Measurements from ENCODE around the gene TMCO1.
"Not testable (repeated sequence)": the region's sequence is repeated elsewhere in the genome, so short reads cannot be mapped to it uniquely, and the experiment has no call there.

Gene TMCO1

DNA sequence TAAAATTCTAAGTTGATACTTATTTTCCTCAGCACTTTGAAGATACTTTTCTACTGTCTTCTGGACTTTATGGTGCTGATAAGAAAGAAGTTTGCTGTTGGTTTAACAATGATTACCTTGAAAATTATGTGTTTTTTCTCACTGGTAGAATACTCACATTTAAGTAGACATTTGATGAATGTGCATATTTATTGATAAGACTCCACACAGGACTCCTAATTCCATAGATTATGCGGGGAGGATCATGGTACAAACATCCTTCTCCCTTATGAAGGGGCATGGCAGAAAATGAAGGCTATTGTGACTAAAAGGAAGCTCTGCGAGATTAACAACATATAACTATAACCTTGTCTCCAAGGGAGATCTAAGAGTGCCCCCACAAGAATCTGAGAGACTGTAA, 41.8 kb downstream of the TMCO1 start:
- TF ChIP-seq, protein P1, sequence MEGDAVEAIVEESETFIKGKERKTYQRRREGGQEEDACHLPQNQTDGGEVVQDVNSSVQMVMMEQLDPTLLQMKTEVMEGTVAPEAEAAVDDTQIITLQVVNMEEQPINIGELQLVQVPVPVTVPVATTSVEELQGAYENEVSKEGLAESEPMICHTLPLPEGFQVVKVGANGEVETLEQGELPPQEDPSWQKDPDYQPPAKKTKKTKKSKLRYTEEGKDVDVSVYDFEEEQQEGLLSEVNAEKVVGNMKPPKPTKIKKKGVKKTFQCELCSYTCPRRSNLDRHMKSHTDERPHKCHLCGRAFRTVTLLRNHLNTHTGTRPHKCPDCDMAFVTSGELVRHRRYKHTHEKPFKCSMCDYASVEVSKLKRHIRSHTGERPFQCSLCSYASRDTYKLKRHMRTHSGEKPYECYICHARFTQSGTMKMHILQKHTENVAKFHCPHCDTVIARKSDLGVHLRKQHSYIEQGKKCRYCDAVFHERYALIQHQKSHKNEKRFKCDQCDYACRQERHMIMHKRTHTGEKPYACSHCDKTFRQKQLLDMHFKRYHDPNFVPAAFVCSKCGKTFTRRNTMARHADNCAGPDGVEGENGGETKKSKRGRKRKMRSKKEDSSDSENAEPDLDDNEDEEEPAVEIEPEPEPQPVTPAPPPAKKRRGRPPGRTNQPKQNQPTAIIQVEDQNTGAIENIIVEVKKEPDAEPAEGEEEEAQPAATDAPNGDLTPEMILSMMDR (IDR thresholded peaks at IDR 0.05; ENCODE audit: control insufficient read depth, insufficient read depth, low read depth, low read length, missing control alignments) = no peak
- DNase-seq (ENCODE audit: low read depth) = no peak
- H3K4me3 ChIP-seq (ENCODE audit: control insufficient read depth, low read depth, low read length) = no peak overlapping the region

DNA sequence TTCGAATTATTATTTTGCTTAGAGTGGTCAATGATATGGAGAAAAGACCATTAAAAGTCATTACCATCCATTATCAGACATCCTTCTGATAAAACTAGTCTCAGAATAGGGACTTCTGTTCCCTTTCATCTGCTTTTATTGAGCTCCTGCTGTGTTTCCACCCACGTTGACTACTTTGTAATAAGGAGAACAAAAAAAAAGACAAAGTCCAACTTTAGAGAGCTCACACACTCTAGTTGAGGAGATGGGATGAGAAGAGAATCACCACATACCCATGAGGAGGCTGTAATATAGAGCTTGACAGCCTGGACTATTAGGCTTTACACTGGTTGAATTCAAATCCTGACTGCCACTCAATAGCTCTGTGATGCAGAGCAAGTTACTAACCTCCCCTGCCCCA, 42.5 kb downstream of the TMCO1 start:
- no peak for DNase-seq (ENCODE audit: low read depth)
- H3K4me3 ChIP-seq (ENCODE audit: control insufficient read depth, low read depth, low read length) = no peak overlapping the region
- TF ChIP-seq, protein P1 (IDR thresholded peaks at IDR 0.05; ENCODE audit: control insufficient read depth, insufficient read depth, low read depth, low read length, missing control alignments) = no peak

DNA sequence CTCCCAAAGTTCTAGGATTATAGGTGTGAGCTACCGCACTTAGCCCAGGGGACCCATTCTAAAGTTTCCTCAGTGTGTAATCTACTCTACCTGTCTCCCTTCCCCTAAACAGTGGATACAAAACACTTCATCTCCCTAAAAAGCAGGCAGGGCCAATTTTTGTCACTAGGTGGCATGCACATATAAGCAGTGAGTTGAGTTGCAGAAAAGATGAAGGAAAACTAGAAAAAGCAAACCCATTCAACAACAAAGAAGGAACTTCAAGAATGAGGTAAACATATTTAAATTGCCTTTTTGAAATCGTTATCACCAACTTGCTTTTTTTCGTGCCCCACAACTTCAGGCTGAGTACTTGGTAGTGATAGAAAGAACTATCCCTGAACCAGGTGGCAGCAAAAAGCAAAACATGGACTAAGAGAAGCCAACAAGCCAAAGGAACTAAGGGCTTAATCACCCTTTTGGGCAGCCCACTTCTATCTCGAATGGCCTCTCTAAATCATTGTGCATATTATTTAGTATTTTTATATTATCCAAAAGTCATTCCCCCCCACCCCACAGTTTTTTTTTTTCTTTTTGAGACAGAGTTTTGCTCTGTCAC, 50.7 kb downstream of the TMCO1 start:
- TF ChIP-seq, protein P1 (IDR thresholded peaks at IDR 0.05; ENCODE audit: control insufficient read depth, insufficient read depth, low read depth, low read length, missing control alignments) = peak; percentile 82
- peak; percentile 35 for DNase-seq (ENCODE audit: low read depth)
- H3K4me3 ChIP-seq (ENCODE audit: control insufficient read depth, low read depth, low read length) = no peak overlapping the region

DNA sequence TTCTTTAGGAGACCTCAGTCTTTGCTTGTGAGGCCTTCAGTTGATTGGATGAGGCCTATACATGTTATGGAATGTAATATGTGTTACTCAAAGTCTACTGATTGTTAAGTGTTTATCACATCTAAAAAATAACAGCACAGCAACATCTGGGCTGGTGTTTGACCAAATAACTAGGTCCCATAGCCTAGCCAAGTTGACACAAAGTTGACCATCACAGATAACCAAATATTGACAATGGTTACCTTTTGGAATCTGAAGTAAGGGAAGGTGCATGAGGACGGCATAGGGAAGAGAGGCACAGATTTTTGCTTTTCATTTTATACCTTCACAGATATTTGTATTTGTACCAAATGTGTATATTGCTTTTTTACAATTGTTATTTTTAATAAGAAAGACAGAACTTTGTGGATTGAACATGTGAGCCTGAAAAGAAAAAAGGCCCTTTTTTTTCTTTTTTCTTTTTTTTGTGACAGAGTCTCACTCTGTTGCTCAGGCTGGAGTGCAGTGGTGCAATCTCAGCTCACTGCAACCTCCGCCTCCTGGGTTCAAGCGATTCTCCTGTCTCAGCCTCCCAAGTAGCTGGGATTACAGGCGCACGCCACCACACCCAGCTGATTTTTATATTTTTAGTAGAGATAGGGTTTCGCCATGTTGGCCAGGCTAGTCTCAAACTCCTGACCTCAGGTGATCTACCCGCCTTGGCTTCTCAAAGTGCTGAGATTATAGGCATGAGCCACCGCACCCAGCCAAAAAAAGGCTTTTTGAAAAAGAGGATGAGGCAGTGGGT, 52.2 kb downstream of the TMCO1 start:
- not testable (repeated sequence) for H3K4me3 ChIP-seq (ENCODE audit: control insufficient read depth, low read depth, low read length)

DNA sequence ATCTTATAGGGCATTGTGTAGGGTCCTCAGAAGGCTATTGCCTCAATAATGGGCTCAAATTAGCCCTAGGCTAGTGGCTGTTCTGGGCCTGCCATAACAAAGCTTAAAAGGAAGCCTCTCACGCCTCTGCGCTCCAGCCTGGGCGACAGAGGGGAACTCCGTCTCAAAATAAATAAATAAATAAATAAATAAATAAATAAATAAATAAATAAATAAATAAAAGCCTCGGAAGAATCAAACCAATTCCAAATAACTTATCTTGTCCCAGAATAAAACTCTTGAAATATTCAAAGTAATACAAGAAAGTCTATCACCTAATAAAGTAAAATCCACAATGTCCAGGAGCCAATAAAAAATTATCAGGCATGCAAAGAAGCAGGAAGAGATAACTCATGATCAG, 55.9 kb downstream of the TMCO1 start:
- no peak for DNase-seq (ENCODE audit: low read depth)
- H3K4me3 ChIP-seq (ENCODE audit: control insufficient read depth, low read depth, low read length) = no peak overlapping the region
- TF ChIP-seq, protein P1 (IDR thresholded peaks at IDR 0.05; ENCODE audit: control insufficient read depth, insufficient read depth, low read depth, low read length, missing control alignments) = no peak

More for the DNA sequence above, 52.2 kb downstream of the TMCO1 start:
- DNase-seq (ENCODE audit: low read depth) = not testable (repeated sequence)

DNA sequence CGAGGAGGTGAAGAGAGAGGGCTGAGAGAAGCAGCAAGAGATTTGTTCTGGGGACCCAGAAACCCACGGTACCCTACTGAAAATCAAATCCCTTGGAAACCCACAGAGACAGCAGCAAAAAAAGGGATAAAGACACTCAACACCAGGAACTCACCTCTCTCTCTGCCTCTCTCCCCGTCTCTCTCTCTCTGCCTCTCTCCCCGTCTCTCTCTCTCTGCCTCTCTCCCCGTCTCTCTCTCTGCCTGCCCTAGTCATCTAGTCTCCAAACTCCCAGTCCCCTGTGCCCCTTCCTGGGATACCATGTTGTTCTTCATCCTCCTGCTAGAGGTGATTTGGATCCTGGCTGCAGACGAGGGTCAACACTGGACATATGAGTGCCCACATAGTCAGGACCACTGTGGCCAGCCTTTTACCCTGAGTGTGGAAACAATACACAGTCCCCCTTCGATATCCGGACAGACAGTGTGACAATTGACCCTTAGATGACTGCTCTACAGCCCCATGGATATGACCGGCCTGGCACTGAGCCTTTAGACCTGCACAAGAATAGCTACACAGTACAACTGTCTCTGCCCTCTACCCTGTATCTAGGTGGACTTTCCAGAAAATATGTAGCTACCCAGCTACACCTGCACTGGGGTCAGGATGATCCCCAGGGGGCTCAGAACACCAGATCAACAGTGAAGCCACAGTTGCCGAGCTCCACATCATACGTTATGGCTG, 60.5 kb downstream of the TMCO1 start:
- DNase-seq (ENCODE audit: low read depth) = no peak
- TF ChIP-seq, protein P1 (IDR thresholded peaks at IDR 0.05; ENCODE audit: control insufficient read depth, insufficient read depth, low read depth, low read length, missing control alignments) = no peak
- no peak overlapping the region for H3K4me3 ChIP-seq (ENCODE audit: control insufficient read depth, low read depth, low read length)

DNA sequence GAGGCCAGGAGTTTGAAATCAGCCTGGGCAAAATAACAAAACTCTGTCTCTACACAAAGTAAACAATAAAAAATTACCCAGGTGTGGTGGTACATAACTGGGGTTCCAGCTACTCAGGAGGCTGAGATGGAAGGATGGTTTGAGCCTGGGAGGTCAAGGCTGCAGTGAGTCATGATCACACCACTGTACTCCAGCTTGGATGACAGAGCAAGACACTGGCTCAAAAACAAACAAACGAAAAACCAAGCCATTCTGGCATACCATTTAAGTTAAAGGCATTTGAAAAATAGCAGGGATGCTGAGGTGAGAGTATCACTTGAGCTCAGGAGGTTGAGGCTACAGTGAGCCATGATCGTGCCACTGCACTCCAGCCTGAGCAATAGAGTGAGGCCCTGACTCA, 65.0 kb downstream of the TMCO1 start:
- TF ChIP-seq, protein P1 (IDR thresholded peaks at IDR 0.05; ENCODE audit: control insufficient read depth, insufficient read depth, low read depth, low read length, missing control alignments) = no peak
- DNase-seq (ENCODE audit: low read depth) = no peak
- no peak overlapping the region for H3K4me3 ChIP-seq (ENCODE audit: control insufficient read depth, low read depth, low read length)

DNA sequence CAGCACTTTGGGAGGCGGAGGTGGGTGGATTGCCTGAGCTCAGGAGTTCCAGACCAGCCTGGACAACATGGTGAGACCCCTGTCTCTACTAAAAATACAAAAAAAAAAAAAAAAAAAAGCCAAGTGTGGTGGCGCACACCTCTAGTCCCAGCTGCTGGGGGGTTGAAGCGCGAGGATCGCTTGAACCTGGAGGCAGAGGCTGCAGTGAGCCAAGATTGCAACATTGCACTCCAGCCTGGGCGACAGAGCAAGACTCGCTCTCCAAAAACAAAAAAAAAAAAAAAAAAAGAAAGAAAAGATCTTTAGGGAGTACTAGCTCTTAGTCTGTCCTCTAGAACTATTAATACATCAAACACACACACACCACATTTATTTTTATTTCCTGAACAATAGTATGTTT, 66.7 kb downstream of the TMCO1 start:
- H3K4me3 ChIP-seq (ENCODE audit: control insufficient read depth, low read depth, low read length); DNase-seq (ENCODE audit: low read depth): not testable (repeated sequence)
